GM23338 (cell line): ENCODE data around the gene PTRH1. TPM values are rescaled to one million over a fixed set of nuclear protein-coding genes. Genes with fewer than 3 reads are reported as not detected.

Experiments used
- ATAC-seq: fragments of 200-7000 bp; cut with Tn5 transposase; 3 replicates; pipeline ENCODE4 v1.9.1; 2020
- DNase-seq: peaks from one replicate; pipeline ENCODE4 v3.0.0-alpha.2; 2015; ENCODE audit warnings: low spot score
- H2AFZ ChIP-seq: fragments of 200-600 bp; sonication (generic); 2 replicates; pipeline ENCODE4 v1.8.0; 2016; ENCODE audit warnings: antibody characterized with exemption, mild to moderate bottlenecking, moderate library complexity
- H3F3A ChIP-seq: fragments of 200-600 bp; sonication (generic); replicated peaks from 2 replicates; pipeline ENCODE4 v1.8.0; 2017; ENCODE audit warnings: antibody characterized with exemption, mixed run types, low read depth
- H3K27ac ChIP-seq: fragments of 200-600 bp; sonication (generic); 2 replicates; pipeline ENCODE4 v1.6.1; 2016; ENCODE audit warnings: low read depth
- H3K27me3 ChIP-seq: fragments of 200-600 bp; sonication (generic); 2 replicates; pipeline ENCODE4 v1.8.0; 2016; ENCODE audit warnings: mild to moderate bottlenecking, mixed run types, moderate library complexity; ENCODE audit not compliant: insufficient read depth
- H3K36me3 ChIP-seq: fragments of 200-600 bp; sonication (generic); 2 replicates; pipeline ENCODE4 v1.8.0; 2016; ENCODE audit warnings: mild to moderate bottlenecking; ENCODE audit not compliant: insufficient read depth
- H3K4me1 ChIP-seq: fragments of 200-600 bp; sonication (generic); 2 replicates; pipeline ENCODE4 v1.8.0; 2016; ENCODE audit warnings: mild to moderate bottlenecking, moderate library complexity; ENCODE audit not compliant: insufficient read depth
- H3K4me2 ChIP-seq: fragments of 200-600 bp; sonication (generic); 2 replicates; pipeline ENCODE4 v1.7.1; 2017; ENCODE audit warnings: mixed run types
- H3K4me3 ChIP-seq: fragments of 200-600 bp; sonication (generic); 2 replicates; pipeline ENCODE4 v1.6.1; 2016; ENCODE audit warnings: mixed run types
- H3K79me2 ChIP-seq: fragments of 200-600 bp; sonication (generic); replicated peaks from 2 replicates; pipeline ENCODE4 v1.8.0; 2017; ENCODE audit warnings: mild to moderate bottlenecking; ENCODE audit not compliant: insufficient read depth
- H3K9me2 ChIP-seq: fragments of 200-600 bp; sonication (generic); 2 replicates; pipeline ENCODE4 v1.8.0; 2017; ENCODE audit not compliant: insufficient read depth
- H4K20me1 ChIP-seq: fragments of 200-600 bp; sonication (generic); replicated peaks from 2 replicates; pipeline ENCODE4 v1.8.0; 2017; ENCODE audit warnings: mild to moderate bottlenecking; ENCODE audit not compliant: insufficient read depth
- H3K27ac Mint-ChIP-seq: 2 replicates; pipeline ENCODE4 v1.8.0; 2020; ENCODE audit warnings: inconsistent platforms, mild to moderate bottlenecking, moderate library complexity, mixed read lengths
- H3K27me3 Mint-ChIP-seq: 3 replicates; pipeline ENCODE4 v1.8.0; 2022; ENCODE audit warnings: low read depth, mild to moderate bottlenecking, moderate library complexity, mixed read lengths, inconsistent platforms; ENCODE audit not compliant: insufficient read depth, poor library complexity
- H3K36me3 Mint-ChIP-seq: 3 replicates; pipeline ENCODE4 v1.8.0; 2021; ENCODE audit warnings: low read depth, mild to moderate bottlenecking, inconsistent platforms, moderate library complexity, mixed read lengths
- H3K4me1 Mint-ChIP-seq: 3 replicates; pipeline ENCODE4 v1.8.0; 2020; ENCODE audit warnings: mild to moderate bottlenecking, inconsistent platforms, mixed read lengths
- H3K4me3 Mint-ChIP-seq: 3 replicates; pipeline ENCODE4 v1.8.0; 2021; ENCODE audit warnings: moderate library complexity, mild to moderate bottlenecking, inconsistent platforms, mixed read lengths
- H3K9me3 Mint-ChIP-seq: 3 replicates; pipeline ENCODE4 v1.8.0; 2020; ENCODE audit warnings: moderate library complexity, mild to moderate bottlenecking, inconsistent platforms, mixed read lengths
- CREB1 ChIP-seq: fragments of 250-450 bp; sonication (Bioruptor Pico); IDR thresholded peaks from 2 replicates; pipeline ENCODE4 v1.5.0; 2020; ENCODE audit warnings: low read depth, mild to moderate bottlenecking, moderate library complexity
- EZH2 ChIP-seq: fragments of 200-600 bp; sonication (generic); IDR thresholded peaks from one replicate; pipeline ENCODE4 v1.8.0; 2017; ENCODE audit warnings: antibody characterized with exemption, mild to moderate bottlenecking, low read depth; ENCODE audit not compliant: unreplicated experiment
- EZH2phosphoT487 ChIP-seq: fragments of 200-600 bp; sonication (generic); IDR thresholded peaks from one replicate; pipeline ENCODE4 v1.8.1; 2018; ENCODE audit warnings: antibody characterized with exemption; ENCODE audit not compliant: unreplicated experiment
- JUNB ChIP-seq: IDR thresholded peaks from one replicate; pipeline ENCODE4 v1.6.1; 2016; ENCODE audit warnings: antibody characterized with exemption; ENCODE audit not compliant: unreplicated experiment
- NANOG ChIP-seq: IDR thresholded peaks from 2 replicates; pipeline ENCODE4 v1.6.1; 2016; ENCODE audit warnings: antibody characterized with exemption, borderline replicate concordance
- POLR2AphosphoS5 ChIP-seq: IDR thresholded peaks from 2 replicates; pipeline ENCODE4 v1.6.1; 2016; ENCODE audit warnings: antibody characterized with exemption, low read depth
- STAT1 ChIP-seq: IDR thresholded peaks from one replicate; pipeline ENCODE4 v1.6.1; 2016; ENCODE audit warnings: antibody characterized with exemption; ENCODE audit not compliant: unreplicated experiment
- ZNF114 ChIP-seq: fragments of 250-450 bp; sonication (Bioruptor Pico); IDR thresholded peaks from 2 replicates; pipeline ENCODE4 v1.5.0; 2020; ENCODE audit warnings: mild to moderate bottlenecking, moderate library complexity
- ZNF331 ChIP-seq: fragments of 250-450 bp; sonication (Bioruptor Pico); IDR thresholded peaks from 2 replicates; pipeline ENCODE4 v1.5.0; 2020; ENCODE audit warnings: low read depth, mild to moderate bottlenecking, moderate library complexity
- ZNF462 ChIP-seq: fragments of 250-450 bp; sonication (Bioruptor Pico); IDR thresholded peaks from 2 replicates; pipeline ENCODE4 v1.5.0; 2020; ENCODE audit warnings: mild to moderate bottlenecking, moderate library complexity
- polyA plus RNA-seq: library from polyadenylated mRNA; unstranded; fragments of >200 nt; fragmentation: Nextera tagmentation; extraction: Ambion mirVana; gene quantifications from 2 replicates; pipeline ENCODE4 v1.2.1, GENCODE V29; 2016
- total RNA-seq: library from RNA; depleted of rRNA; stranded (reverse); fragments of >200 nt; shearing (Covaris generic); gene quantifications from 2 replicates; pipeline ENCODE4 v1.2.3, GENCODE V29; 2014
- TF ChIP-seq, protein P1 (sequence below), 2 experiments: fragments of 200-600 bp in 1 of 2; sonication (generic) in 1 of 2; conservative IDR thresholded peaks; 2 replicates each; pipeline versions ENCODE4 v1.5.1 to v1.6.1; 2016 to 2017; ENCODE audit warnings: antibody characterized with exemption in 2 of 2, low read depth in 2 of 2, mild to moderate bottlenecking in 2 of 2, moderate library complexity in 1 of 2
- TF ChIP-seq, protein P2 (sequence below): IDR thresholded peaks from 2 replicates; pipeline ENCODE4 v1.6.1; 2016; ENCODE audit warnings: antibody characterized with exemption
- TF ChIP-seq, protein P3 (sequence below): IDR thresholded peaks from one replicate; pipeline ENCODE4 v1.6.1; 2018; ENCODE audit warnings: antibody characterized with exemption; ENCODE audit not compliant: unreplicated experiment

PTRH1 gene
- total and polyA plus RNA-seq, 2 experiments from 2014 or later = 15.1 to 18.6 TPM

DNA sequence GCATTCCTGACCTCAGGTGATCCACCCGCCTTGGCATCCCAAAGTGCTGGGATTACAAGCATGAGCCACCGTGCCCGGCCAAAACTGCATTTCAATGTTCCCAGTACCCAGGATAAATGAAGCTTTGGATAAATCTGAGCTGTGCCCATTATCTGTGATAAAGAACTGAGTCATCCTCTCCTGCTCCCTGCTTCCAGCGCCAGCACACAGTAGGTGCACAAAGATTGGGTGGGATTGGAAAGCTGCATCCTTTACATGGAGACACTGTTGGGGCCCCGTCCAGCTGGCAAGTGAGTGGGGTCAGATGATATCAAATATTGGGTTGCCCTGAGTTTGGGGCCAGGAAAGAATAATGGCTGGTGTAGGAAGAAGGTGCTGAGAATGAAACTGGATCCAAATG is 45.6 kb upstream of the PTRH1 start:
- peaks cover 10% of the 10 kb centered on the region; the same call in 1 of the 2 replicates for H3F3A ChIP-seq
- no peaks in the 10 kb centered on the region; the same call in 2 of the 3 replicates for H3K36me3 Mint-ChIP-seq
- peaks cover 33% of the 10 kb centered on the region for H3K4me1 Mint-ChIP-seq
- no peaks in the 10 kb centered on the region for H3K79me2 ChIP-seq
- H4K20me1 ChIP-seq = no peaks in the 10 kb centered on the region
- H3K27me3 ChIP-seq = peaks cover 8% of the 10 kb centered on the region
- DNase-seq (no peak), ATAC-seq (no peak)
- no peaks in the 10 kb centered on the region for H3K36me3 ChIP-seq
- no peak overlapping the region for H3K4me2 ChIP-seq
- no peak overlapping the region for H3K27ac Mint-ChIP-seq
- H3K4me3 ChIP-seq = no peak overlapping the region
- no peaks in the 10 kb centered on the region for H3K9me3 Mint-ChIP-seq
- peaks cover 18% of the 10 kb centered on the region for H3K27me3 Mint-ChIP-seq
- H3K4me3 Mint-ChIP-seq = no peak overlapping the region
- 0 out of 2 replicates have a peak overlapping the region, but pooled peaks have one; percentile 10 for H2AFZ ChIP-seq
- H3K9me2 ChIP-seq = no peaks in the 10 kb centered on the region
- H3K4me1 ChIP-seq = peaks cover 20% of the 10 kb centered on the region
- TF ChIP-seq ZNF331 (CRISPR knock-in tag) (no peak), NANOG (no peak), STAT1 (no peak), ZNF114 (no peak), JUNB (no peak), CREB1 (CRISPR knock-in tag) (no peak), EZH2 (no peak), ZNF462 (CRISPR knock-in tag) (no peak), EZH2phosphoT487 (no peak), POLR2AphosphoS5 (no peak)
- TF ChIP-seq, protein P1, sequence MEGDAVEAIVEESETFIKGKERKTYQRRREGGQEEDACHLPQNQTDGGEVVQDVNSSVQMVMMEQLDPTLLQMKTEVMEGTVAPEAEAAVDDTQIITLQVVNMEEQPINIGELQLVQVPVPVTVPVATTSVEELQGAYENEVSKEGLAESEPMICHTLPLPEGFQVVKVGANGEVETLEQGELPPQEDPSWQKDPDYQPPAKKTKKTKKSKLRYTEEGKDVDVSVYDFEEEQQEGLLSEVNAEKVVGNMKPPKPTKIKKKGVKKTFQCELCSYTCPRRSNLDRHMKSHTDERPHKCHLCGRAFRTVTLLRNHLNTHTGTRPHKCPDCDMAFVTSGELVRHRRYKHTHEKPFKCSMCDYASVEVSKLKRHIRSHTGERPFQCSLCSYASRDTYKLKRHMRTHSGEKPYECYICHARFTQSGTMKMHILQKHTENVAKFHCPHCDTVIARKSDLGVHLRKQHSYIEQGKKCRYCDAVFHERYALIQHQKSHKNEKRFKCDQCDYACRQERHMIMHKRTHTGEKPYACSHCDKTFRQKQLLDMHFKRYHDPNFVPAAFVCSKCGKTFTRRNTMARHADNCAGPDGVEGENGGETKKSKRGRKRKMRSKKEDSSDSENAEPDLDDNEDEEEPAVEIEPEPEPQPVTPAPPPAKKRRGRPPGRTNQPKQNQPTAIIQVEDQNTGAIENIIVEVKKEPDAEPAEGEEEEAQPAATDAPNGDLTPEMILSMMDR (conservative IDR thresholded peaks at IDR 0.05; ENCODE audit: low read depth in 2 of 2) = no peak
- TF ChIP-seq, protein P2, sequence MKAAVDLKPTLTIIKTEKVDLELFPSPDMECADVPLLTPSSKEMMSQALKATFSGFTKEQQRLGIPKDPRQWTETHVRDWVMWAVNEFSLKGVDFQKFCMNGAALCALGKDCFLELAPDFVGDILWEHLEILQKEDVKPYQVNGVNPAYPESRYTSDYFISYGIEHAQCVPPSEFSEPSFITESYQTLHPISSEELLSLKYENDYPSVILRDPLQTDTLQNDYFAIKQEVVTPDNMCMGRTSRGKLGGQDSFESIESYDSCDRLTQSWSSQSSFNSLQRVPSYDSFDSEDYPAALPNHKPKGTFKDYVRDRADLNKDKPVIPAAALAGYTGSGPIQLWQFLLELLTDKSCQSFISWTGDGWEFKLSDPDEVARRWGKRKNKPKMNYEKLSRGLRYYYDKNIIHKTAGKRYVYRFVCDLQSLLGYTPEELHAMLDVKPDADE = no peak
- TF ChIP-seq, protein P3, sequence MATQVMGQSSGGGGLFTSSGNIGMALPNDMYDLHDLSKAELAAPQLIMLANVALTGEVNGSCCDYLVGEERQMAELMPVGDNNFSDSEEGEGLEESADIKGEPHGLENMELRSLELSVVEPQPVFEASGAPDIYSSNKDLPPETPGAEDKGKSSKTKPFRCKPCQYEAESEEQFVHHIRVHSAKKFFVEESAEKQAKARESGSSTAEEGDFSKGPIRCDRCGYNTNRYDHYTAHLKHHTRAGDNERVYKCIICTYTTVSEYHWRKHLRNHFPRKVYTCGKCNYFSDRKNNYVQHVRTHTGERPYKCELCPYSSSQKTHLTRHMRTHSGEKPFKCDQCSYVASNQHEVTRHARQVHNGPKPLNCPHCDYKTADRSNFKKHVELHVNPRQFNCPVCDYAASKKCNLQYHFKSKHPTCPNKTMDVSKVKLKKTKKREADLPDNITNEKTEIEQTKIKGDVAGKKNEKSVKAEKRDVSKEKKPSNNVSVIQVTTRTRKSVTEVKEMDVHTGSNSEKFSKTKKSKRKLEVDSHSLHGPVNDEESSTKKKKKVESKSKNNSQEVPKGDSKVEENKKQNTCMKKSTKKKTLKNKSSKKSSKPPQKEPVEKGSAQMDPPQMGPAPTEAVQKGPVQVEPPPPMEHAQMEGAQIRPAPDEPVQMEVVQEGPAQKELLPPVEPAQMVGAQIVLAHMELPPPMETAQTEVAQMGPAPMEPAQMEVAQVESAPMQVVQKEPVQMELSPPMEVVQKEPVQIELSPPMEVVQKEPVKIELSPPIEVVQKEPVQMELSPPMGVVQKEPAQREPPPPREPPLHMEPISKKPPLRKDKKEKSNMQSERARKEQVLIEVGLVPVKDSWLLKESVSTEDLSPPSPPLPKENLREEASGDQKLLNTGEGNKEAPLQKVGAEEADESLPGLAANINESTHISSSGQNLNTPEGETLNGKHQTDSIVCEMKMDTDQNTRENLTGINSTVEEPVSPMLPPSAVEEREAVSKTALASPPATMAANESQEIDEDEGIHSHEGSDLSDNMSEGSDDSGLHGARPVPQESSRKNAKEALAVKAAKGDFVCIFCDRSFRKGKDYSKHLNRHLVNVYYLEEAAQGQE = no peak
- H3K27ac ChIP-seq = no peak overlapping the region
